Kidney (tissue), 14 donors: ENCODE measurements around the gene KRTAP1-5. TPM values are rescaled to one million over a fixed set of nuclear protein-coding genes. Genes with fewer than 3 reads are reported as not detected.
"Not testable (repeated sequence)": the region's sequence is repeated elsewhere in the genome, so short reads cannot be mapped to it uniquely, and the experiment has no call there.

ENCODE experiments used
- DNase-seq, 5 donors: peaks; one replicate each; pipeline ENCODE4 v3.0.0-alpha.2; 2013 to 2020
- FAIRE-seq: peaks from 2 replicates; lab custom pipeline; 2012; peaks lifted over from hg19 to GRCh38; lab: Jason Lieb, UNC
- H3K27ac ChIP-seq, 2 donors: one replicate each; pipeline ENCODE4 v1.7.0; 2013; ENCODE audit warnings: low read depth in 2 of 2, low read length in 2 of 2, inconsistent platforms in 1 of 2
- H3K27me3 ChIP-seq: one replicate; pipeline ENCODE4 v1.7.1; 2013; ENCODE audit warnings: low read length, inconsistent platforms; ENCODE audit not compliant: control insufficient read depth, insufficient read depth
- H3K36me3 ChIP-seq, 3 donors: one replicate each; pipeline versions ENCODE4 v1.7.0 to v1.7.1; 2013; ENCODE audit warnings: low read length in 3 of 3, control low read depth in 1 of 3, inconsistent platforms in 1 of 3; ENCODE audit not compliant: insufficient read depth in 3 of 3, control insufficient read depth in 2 of 3
- H3K4me1 ChIP-seq, 3 donors: one replicate each; pipeline versions ENCODE4 v1.7.0 to v1.7.1; 2013; ENCODE audit warnings: low read length in 3 of 3, inconsistent platforms in 1 of 3, low read depth in 1 of 3; ENCODE audit not compliant: control insufficient read depth in 2 of 3, insufficient read depth in 2 of 3
- H3K4me3 ChIP-seq, 3 donors: one replicate each; pipeline versions ENCODE4 v1.7.0 to v1.8.1; 2013; ENCODE audit warnings: low read length in 3 of 3, control low read depth in 1 of 3, inconsistent platforms in 1 of 3
- H3K9ac ChIP-seq, 3 donors: one replicate each; pipeline versions ENCODE4 v1.7.0 to v1.7.1; 2013; ENCODE audit warnings: low read length in 3 of 3, control low read depth in 1 of 3, inconsistent platforms in 1 of 3
- H3K9me3 ChIP-seq, 3 donors: one replicate each; pipeline versions ENCODE4 v1.7.0 to v1.7.1; 2013; ENCODE audit warnings: low read length in 3 of 3, control low read depth in 1 of 3, inconsistent platforms in 1 of 3; ENCODE audit not compliant: control insufficient read depth in 2 of 3, insufficient read depth in 1 of 3
- CTCF ChIP-seq: IDR thresholded peaks from 3 replicates; pipeline ENCODE4 v1.5.1; 2012; ENCODE audit warnings: mild to moderate bottlenecking, moderate library complexity, borderline replicate concordance; ENCODE audit not compliant: insufficient read depth; ENCODE audit errors: extremely low read depth
- intact Hi-C: fragments of 100-400 bp; cut with DNase I; formaldehyde crosslinking; loops from one replicate; pipeline ENCODE4 v1.11.1; 2022
- polyA plus RNA-seq: library from polyadenylated mRNA; stranded (reverse); fragments of 350-450 nt; fragmentation: Illumina TruSeq; extraction: RNeasy Lipid Tissue Mini Kit (QIAGEN cat#74804); gene quantifications from one replicate; pipeline ENCODE4 v1.2.3, GENCODE V29; 2014; ENCODE audit warnings: low read depth, low replicate concordance; ENCODE audit not compliant: insufficient read depth
- total RNA-seq: library from RNA; stranded (reverse); fragmentation: NEBNext Ultra II Directional; extraction: Animal tissue kit (Norgen Biotek cat#: 25700); gene quantifications from one replicate; pipeline ENCODE4 v1.2.1, GENCODE V29; 2021
- donor health status: control.
- donor health status: control.
- donor health status: control.
- donor health status: control.
- donor health status: control.
- donor health status: DM: yes; HTN: yes; CAD: no.
- donor health status: Normal renal cell carcinoma (clear cell type).

The KRTAP1-5 gene
- total and polyA plus RNA-seq, 2 donors from 2014 or later = not detected

GRCh38 chr17:41061964-41062363, 35.0 kb upstream of the KRTAP1-5 start:
- DNase-seq (no peak), FAIRE-seq (no peak)
- Histone ChIP-seq H3K27me3 (no peaks in the 10 kb centered on the region), H3K4me1 (no peaks in the 10 kb centered on the region), H3K9me3 (no peaks in the 10 kb centered on the region), H3K4me3 (no peak overlapping the region), H3K36me3 (no peaks in the 10 kb centered on the region), H3K9ac (no peak overlapping the region), H3K27ac (no peak overlapping the region)
- TF ChIP-seq CTCF = no peak
- intact Hi-C loops = no loop called here

GRCh38 chr17:41060052-41060604, 33.1 kb upstream of the KRTAP1-5 start, which contains the start of gene KRTAP2-3:
Gene KRTAP2-3, minus strand, starts transcription at chr17:41060114. Its CDS starts 64 bp downstream, at chr17:41060050.
- FAIRE-seq (no peak), DNase-seq (peak in 2 of 5 donors; percentile 8 to 14)
- Histone ChIP-seq H3K27ac (no peak within 1 kb of the TSS), H3K9ac (no peak within 1 kb of the TSS), H3K4me3 (no peak within 1 kb of the TSS), H3K9me3 (no peaks in the 10 kb centered on the region), H3K27me3 (no peaks in the 10 kb centered on the region), H3K36me3 (no peaks in the 10 kb centered on the region), H3K4me1 (no peaks in the 10 kb centered on the region)
- intact Hi-C loops = no loop called here
- TF ChIP-seq CTCF = no peak

- H3K9ac ChIP-seq, intact Hi-C loops, FAIRE-seq: not testable (repeated sequence)
Observed at GRCh38 chr17:41059276-41060051, 32.5 kb upstream of the KRTAP1-5 start.

GRCh38 chr17:41058741-41059140, 31.7 kb upstream of the KRTAP1-5 start:
- Histone ChIP-seq H3K36me3 (no peaks in the 10 kb centered on the region), H3K4me3 (no peak overlapping the region), H3K9ac (no peak overlapping the region), H3K4me1 (no peaks in the 10 kb centered on the region), H3K27ac (no peak overlapping the region), H3K27me3 (no peaks in the 10 kb centered on the region), H3K9me3 (no peaks in the 10 kb centered on the region)
- FAIRE-seq (no peak), DNase-seq (no peak)
- intact Hi-C loops = no loop called here
- TF ChIP-seq CTCF = no peak

More at GRCh38 chr17:41059276-41060051, 32.5 kb upstream of the KRTAP1-5 start:
- not testable (repeated sequence) for H3K4me1 ChIP-seq, H3K27me3 ChIP-seq, H3K36me3 ChIP-seq, H3K9me3 ChIP-seq, H3K27ac ChIP-seq, H3K4me3 ChIP-seq
- peak in 1 of 5 donors; percentile 12 for DNase-seq
